Fibroblast of the aortic adventitia (primary cell): ENCODE results near the gene SEMA4D. TPM values are rescaled to one million over a fixed set of nuclear protein-coding genes. Genes with fewer than 3 reads are reported as not detected.
"Not testable (repeated sequence)": the region's sequence is repeated elsewhere in the genome, so short reads cannot be mapped to it uniquely, and the experiment has no call there.

ENCODE experiments used
- DNase-seq: peaks from one replicate; pipeline ENCODE4 v3.0.0-alpha.2; 2010; ENCODE audit warnings: low read depth
- H3K4me3 ChIP-seq: 2 replicates; pipeline ENCODE4 v1.5.1; 2011; ENCODE audit warnings: low read depth, mild to moderate bottlenecking, control low read depth, low read length, moderate library complexity
- CTCF ChIP-seq: IDR thresholded peaks from 2 replicates; pipeline ENCODE4 v1.5.1; 2011; ENCODE audit warnings: mild to moderate bottlenecking, low read length, control low read depth, inconsistent platforms; ENCODE audit not compliant: insufficient read depth
- total RNA-seq: library from RNA; depleted of rRNA; stranded (reverse); fragments of >200 nt; gene quantifications from 2 replicates; pipeline ENCODE4 v1.2.3, GENCODE V29; 2012; ENCODE audit warnings: low replicate concordance

The SEMA4D gene
- total RNA-seq, 1 donor, result 0.36 TPM

- TF ChIP-seq CTCF, result no peak
- H3K4me3 ChIP-seq, result no peak overlapping the region
- no peak for DNase-seq
Observed at GRCh38 chr9:89346696-89347095, 151.2 kb downstream of the SEMA4D start.

GRCh38 chr9:89345476-89345875 lies 152.4 kb downstream of the SEMA4D start:
- DNase-seq, result no peak
- no peak for TF ChIP-seq CTCF

GRCh38 chr9:89343812-89344211 lies 154.1 kb downstream of the SEMA4D start:
- not testable (repeated sequence) for H3K4me3 ChIP-seq, DNase-seq

More at GRCh38 chr9:89345476-89345875, 152.4 kb downstream of the SEMA4D start:
- H3K4me3 ChIP-seq, result no peak overlapping the region

- H3K4me3 ChIP-seq, result no peak overlapping the region
- DNase-seq, result no peak
- TF ChIP-seq CTCF, result no peak
Observed at GRCh38 chr9:89342948-89343347, 155.0 kb downstream of the SEMA4D start.

- no peak for TF ChIP-seq CTCF
- no peak for DNase-seq
Observed at GRCh38 chr9:89342213-89342612, 155.7 kb downstream of the SEMA4D start.

GRCh38 chr9:89340332-89340731 lies 157.6 kb downstream of the SEMA4D start:
- no peak overlapping the region for H3K4me3 ChIP-seq
- DNase-seq, result no peak

More at GRCh38 chr9:89342213-89342612, 155.7 kb downstream of the SEMA4D start:
- no peak overlapping the region for H3K4me3 ChIP-seq

GRCh38 chr9:89339807-89340206 lies 158.1 kb downstream of the SEMA4D start:
- TF ChIP-seq CTCF, result no peak
- no peak for DNase-seq
- H3K4me3 ChIP-seq, result no peak overlapping the region

More at GRCh38 chr9:89340332-89340731, 157.6 kb downstream of the SEMA4D start:
- no peak for TF ChIP-seq CTCF

- DNase-seq, result no peak
- no peak overlapping the region for H3K4me3 ChIP-seq
- no peak for TF ChIP-seq CTCF
Observed at GRCh38 chr9:89330513-89330912, 167.4 kb downstream of the SEMA4D start.
